Coronary artery (tissue), 2 donors: ENCODE measurements around the gene DPY19L2.
"Not testable (repeated sequence)": the region's sequence is repeated elsewhere in the genome, so short reads cannot be mapped to it uniquely, and the experiment has no call there.

ENCODE experiments used
- DNase-seq: peaks from one replicate; pipeline ENCODE4 v3.0.0-alpha.2; 2017; ENCODE audit warnings: low spot score
- H3K27ac ChIP-seq, 2 donors: fragments of 200-600 bp; sonication (generic); one replicate each; pipeline ENCODE4 v1.5.1; 2016 to 2019
- H3K4me3 ChIP-seq: fragments of 200-600 bp; sonication (generic); 2 replicates; pipeline ENCODE4 v1.5.1; 2016; ENCODE audit warnings: mild to moderate bottlenecking, moderate library complexity
- CTCF ChIP-seq: fragments of 200-600 bp; sonication (generic); IDR thresholded peaks from one replicate; pipeline ENCODE4 v1.5.1; 2019; ENCODE audit warnings: antibody characterized with exemption

DPY19L2 gene

GRCh38 chr12:63668028-63668799 is at the start of gene DPY19L2:
Gene DPY19L2 (minus strand): TSS chr12:63668493. CDS start chr12:63668393, 100 bp downstream.
- peak; percentile 84 for DNase-seq
- Histone ChIP-seq H3K4me3 (peak within 1 kb of the TSS; percentile 76), H3K27ac (peak within 1 kb of the TSS; percentile 54 to 77)
- no peak for TF ChIP-seq CTCF

GRCh38 chr12:63716891-63717290 is 48.6 kb upstream of the DPY19L2 start:
- not testable (repeated sequence) for H3K4me3 ChIP-seq, DNase-seq, H3K27ac ChIP-seq

- peak overlapping the region in 1 of 2 donors; percentile 21 for H3K27ac ChIP-seq
- H3K4me3 ChIP-seq, DNase-seq: not testable (repeated sequence)
Observed at GRCh38 chr12:63715107-63715625, 46.9 kb upstream of the DPY19L2 start.

GRCh38 chr12:63714409-63714808 is 46.1 kb upstream of the DPY19L2 start:
- H3K27ac ChIP-seq, H3K4me3 ChIP-seq, DNase-seq: not testable (repeated sequence)

GRCh38 chr12:63713681-63714075 is 45.4 kb upstream of the DPY19L2 start:
- not testable (repeated sequence) for H3K4me3 ChIP-seq, DNase-seq, H3K27ac ChIP-seq

- not testable (repeated sequence) for H3K4me3 ChIP-seq, H3K27ac ChIP-seq, DNase-seq
Observed at GRCh38 chr12:63712979-63713680, 44.8 kb upstream of the DPY19L2 start.

- H3K4me3 ChIP-seq, H3K27ac ChIP-seq, DNase-seq: not testable (repeated sequence)
Observed at GRCh38 chr12:63712376-63712974, 44.2 kb upstream of the DPY19L2 start.

- not testable (repeated sequence) for H3K4me3 ChIP-seq, DNase-seq, H3K27ac ChIP-seq
Observed at GRCh38 chr12:63711339-63711738, 43.0 kb upstream of the DPY19L2 start.

- no peak for TF ChIP-seq CTCF
- H3K27ac ChIP-seq: no peak overlapping the region
Observed at GRCh38 chr12:63706336-63706735, 38.0 kb upstream of the DPY19L2 start.

GRCh38 chr12:63699678-63700382 is 31.5 kb upstream of the DPY19L2 start:
- not testable (repeated sequence) for H3K27ac ChIP-seq, DNase-seq, H3K4me3 ChIP-seq

More at GRCh38 chr12:63706336-63706735, 38.0 kb upstream of the DPY19L2 start:
- no peak for DNase-seq
- H3K4me3 ChIP-seq: no peak overlapping the region

- H3K4me3 ChIP-seq, H3K27ac ChIP-seq, DNase-seq: not testable (repeated sequence)
Observed at GRCh38 chr12:63699011-63699410, 30.7 kb upstream of the DPY19L2 start.

GRCh38 chr12:63690837-63691236 is 22.5 kb upstream of the DPY19L2 start:
- H3K27ac ChIP-seq, H3K4me3 ChIP-seq, DNase-seq: not testable (repeated sequence)

- DNase-seq, H3K4me3 ChIP-seq, H3K27ac ChIP-seq: not testable (repeated sequence)
Observed at GRCh38 chr12:63689141-63689540, 20.8 kb upstream of the DPY19L2 start.

GRCh38 chr12:63686623-63687022 is 18.3 kb upstream of the DPY19L2 start:
- not testable (repeated sequence) for H3K27ac ChIP-seq, H3K4me3 ChIP-seq, DNase-seq

- not testable (repeated sequence) for H3K27ac ChIP-seq, H3K4me3 ChIP-seq, DNase-seq
Observed at GRCh38 chr12:63685789-63686188, 17.5 kb upstream of the DPY19L2 start.

- not testable (repeated sequence) for DNase-seq, H3K4me3 ChIP-seq, H3K27ac ChIP-seq
Observed at GRCh38 chr12:63682617-63683016, 14.3 kb upstream of the DPY19L2 start.
